NT2/D1 (cell line): ENCODE data around the gene S1PR3.

ENCODE experiments used
- DNase-seq: peaks from one replicate; pipeline ENCODE4 v3.0.0-alpha.2; 2011; ENCODE audit warnings: low read depth, low spot score
- H3K27me3 ChIP-seq: 2 replicates; pipeline ENCODE4 v1.6.0; 2011; ENCODE audit warnings: mild to moderate bottlenecking; ENCODE audit not compliant: insufficient read length, insufficient read depth
- H3K36me3 ChIP-seq: 2 replicates; pipeline ENCODE4 v1.6.1; 2011; ENCODE audit warnings: mild to moderate bottlenecking, low read length, mixed read lengths; ENCODE audit not compliant: insufficient read depth, insufficient read length
- H3K4me1 ChIP-seq: 2 replicates; pipeline ENCODE4 v1.5.1; 2011; ENCODE audit not compliant: insufficient read depth, insufficient read length
- H3K4me3 ChIP-seq: 2 replicates; pipeline ENCODE4 v1.5.1; 2011; ENCODE audit warnings: low read depth; ENCODE audit not compliant: insufficient read length
- H3K9ac ChIP-seq: 2 replicates; pipeline ENCODE4 v1.6.0; 2011; ENCODE audit warnings: low read depth; ENCODE audit not compliant: insufficient read length
- H3K9me3 ChIP-seq: 2 replicates; pipeline ENCODE4 v1.5.1; 2011; ENCODE audit warnings: mild to moderate bottlenecking, low read length; ENCODE audit not compliant: insufficient read depth
- SUZ12 ChIP-seq: IDR thresholded peaks from 2 replicates; pipeline ENCODE4 v1.6.1; 2011; ENCODE audit not compliant: insufficient read length, insufficient read depth; ENCODE audit errors: extremely low read depth
- YY1 ChIP-seq: IDR thresholded peaks from 2 replicates; pipeline ENCODE4 v1.6.1; 2011; ENCODE audit not compliant: insufficient read length, insufficient read depth
- ZNF274 ChIP-seq: IDR thresholded peaks from 2 replicates; pipeline ENCODE4 v1.6.1; 2011; ENCODE audit warnings: mild to moderate bottlenecking, low read depth, low read length

Gene S1PR3

GRCh38 chr9:89044104-89044503, 52.8 kb downstream of the S1PR3 start:
- no peaks in the 10 kb centered on the region for H3K27me3 ChIP-seq
- no peak overlapping the region for H3K9ac ChIP-seq
- peaks cover 4% of the 10 kb centered on the region for H3K36me3 ChIP-seq
- H3K4me1 ChIP-seq: no peaks in the 10 kb centered on the region
- no peak for DNase-seq
- TF ChIP-seq YY1 (no peak), ZNF274 (no peak), SUZ12 (no peak)
- H3K9me3 ChIP-seq: no peaks in the 10 kb centered on the region
- no peak overlapping the region for H3K4me3 ChIP-seq

- Histone ChIP-seq H3K36me3 (peaks cover 4% of the 10 kb centered on the region), H3K4me1 (no peaks in the 10 kb centered on the region), H3K9ac (no peak overlapping the region), H3K27me3 (no peaks in the 10 kb centered on the region), H3K9me3 (no peaks in the 10 kb centered on the region), H3K4me3 (no peak overlapping the region)
- no peak for DNase-seq
- TF ChIP-seq ZNF274: no peak
- no peak for TF ChIP-seq YY1
- no peak for TF ChIP-seq SUZ12
Measured at GRCh38 chr9:89044881-89045280, 53.6 kb downstream of the S1PR3 start.

GRCh38 chr9:89046832-89047231, 55.6 kb downstream of the S1PR3 start:
- Histone ChIP-seq H3K27me3 (no peaks in the 10 kb centered on the region), H3K36me3 (peaks cover 4% of the 10 kb centered on the region), H3K4me3 (no peak overlapping the region), H3K9me3 (no peaks in the 10 kb centered on the region), H3K9ac (no peak overlapping the region), H3K4me1 (no peaks in the 10 kb centered on the region)
- no peak for DNase-seq
- TF ChIP-seq SUZ12 (no peak), ZNF274 (no peak), YY1 (no peak)

GRCh38 chr9:89047667-89048066, 56.4 kb downstream of the S1PR3 start:
- Histone ChIP-seq H3K4me1 (no peaks in the 10 kb centered on the region), H3K4me3 (no peak overlapping the region), H3K27me3 (no peaks in the 10 kb centered on the region), H3K36me3 (peaks cover 4% of the 10 kb centered on the region), H3K9me3 (no peaks in the 10 kb centered on the region), H3K9ac (no peak overlapping the region)
- no peak for TF ChIP-seq YY1
- TF ChIP-seq ZNF274: no peak
- no peak for TF ChIP-seq SUZ12
- DNase-seq: no peak

GRCh38 chr9:89048616-89049015, 57.3 kb downstream of the S1PR3 start:
- H3K27me3 ChIP-seq: no peaks in the 10 kb centered on the region
- TF ChIP-seq ZNF274 (no peak), YY1 (no peak), SUZ12 (no peak)
- H3K9me3 ChIP-seq: no peaks in the 10 kb centered on the region
- no peaks in the 10 kb centered on the region for H3K4me1 ChIP-seq
- no peak overlapping the region for H3K9ac ChIP-seq
- H3K36me3 ChIP-seq: peaks cover 4% of the 10 kb centered on the region
- no peak overlapping the region for H3K4me3 ChIP-seq
- no peak for DNase-seq

GRCh38 chr9:89049646-89050045, 58.4 kb downstream of the S1PR3 start:
- Histone ChIP-seq H3K36me3 (peaks cover 4% of the 10 kb centered on the region), H3K4me1 (no peaks in the 10 kb centered on the region), H3K4me3 (no peak overlapping the region), H3K9me3 (no peaks in the 10 kb centered on the region), H3K9ac (no peak overlapping the region), H3K27me3 (no peaks in the 10 kb centered on the region)
- no peak for TF ChIP-seq YY1
- TF ChIP-seq SUZ12: no peak
- no peak for TF ChIP-seq ZNF274
- DNase-seq: no peak

GRCh38 chr9:89051421-89052025, 60.3 kb downstream of the S1PR3 start:
- Histone ChIP-seq H3K27me3 (no peaks in the 10 kb centered on the region), H3K36me3 (no peaks in the 10 kb centered on the region), H3K4me3 (no peak overlapping the region), H3K9me3 (no peaks in the 10 kb centered on the region), H3K4me1 (no peaks in the 10 kb centered on the region), H3K9ac (no peak overlapping the region)
- no peak for TF ChIP-seq YY1
- TF ChIP-seq ZNF274: no peak
- TF ChIP-seq SUZ12: no peak
- DNase-seq: no peak
